Memory B cell (primary cell): ENCODE data around the gene NDUFS4.

Source experiments
- ATAC-seq: fragments of 150-1000 bp; cut with Tn5 transposase; 2 replicates; pipeline ENCODE4 v1.10.0; 2021; ENCODE audit warnings: low read depth, mild to moderate bottlenecking, moderate library complexity
- DNase-seq, 2 donors: peaks; one replicate each; pipeline ENCODE4 v3.0.0; 2022; ENCODE audit warnings: low spot score in 2 of 2
- H3K27ac Mint-ChIP-seq: one replicate; pipeline ENCODE4 v1.8.0; 2022; ENCODE audit warnings: mild to moderate bottlenecking, moderate library complexity, mixed read lengths
- H3K27me3 Mint-ChIP-seq: one replicate; pipeline ENCODE4 v1.8.0; 2022; ENCODE audit warnings: mixed read lengths
- H3K36me3 Mint-ChIP-seq: one replicate; pipeline ENCODE4 v1.8.0; 2022; ENCODE audit warnings: mild to moderate bottlenecking, mixed read lengths
- H3K4me1 Mint-ChIP-seq: one replicate; pipeline ENCODE4 v1.8.0; 2022; ENCODE audit warnings: mixed read lengths
- H3K4me3 Mint-ChIP-seq: one replicate; pipeline ENCODE4 v1.8.0; 2022; ENCODE audit warnings: mild to moderate bottlenecking, moderate library complexity, mixed read lengths
- H3K9me3 Mint-ChIP-seq: one replicate; pipeline ENCODE4 v1.8.0; 2022; ENCODE audit warnings: mixed read lengths

NDUFS4 gene

GRCh38 chr5:53726121-53726520 lies 165.7 kb downstream of the NDUFS4 start:
- Mint-ChIP-seq H3K27ac (no peak overlapping the region), H3K27me3 (no peaks in the 10 kb centered on the region), H3K4me3 (no peak overlapping the region), H3K4me1 (peaks cover 5% of the 10 kb centered on the region), H3K36me3 (no peaks in the 10 kb centered on the region), H3K9me3 (no peaks in the 10 kb centered on the region)
- DNase-seq (no peak), ATAC-seq (no peak)

- ATAC-seq, result peak; percentile 60
- H3K4me1 Mint-ChIP-seq, result peaks cover 7% of the 10 kb centered on the region
- no peak overlapping the region for H3K27ac Mint-ChIP-seq
- no peaks in the 10 kb centered on the region for H3K36me3 Mint-ChIP-seq
- no peak for DNase-seq
- no peaks in the 10 kb centered on the region for H3K27me3 Mint-ChIP-seq
- H3K4me3 Mint-ChIP-seq, result no peak overlapping the region
- H3K9me3 Mint-ChIP-seq, result no peaks in the 10 kb centered on the region
Measured at GRCh38 chr5:53730943-53731342, 170.5 kb downstream of the NDUFS4 start.
